Loucy (cell line): ENCODE results near the gene LIPT1.

ENCODE experiments used
- CTCF ChIP-seq: fragments of 200-600 bp; sonication (generic); conservative IDR thresholded peaks from 2 replicates; pipeline ENCODE4 v1.5.1; 2014; ENCODE audit warnings: mild to moderate bottlenecking, antibody characterized with exemption, low read length
- EZH2phosphoT487 ChIP-seq: fragments of 200-600 bp; IDR thresholded peaks from 2 replicates; pipeline ENCODE4 v1.6.1; 2018; ENCODE audit warnings: antibody characterized with exemption, mild to moderate bottlenecking, moderate library complexity, borderline replicate concordance

- no peak for TF ChIP-seq CTCF
- TF ChIP-seq EZH2phosphoT487, result no peak
Measured at GRCh38 chr2:99159594-99159993, 4.8 kb downstream of the LIPT1 start.
